GM18517 (cell line): ENCODE data around the gene GUCD1.
A peak's percentile ranks its signal among the peaks of the same experiment; 100 is the strongest.
"Not testable (repeated sequence)": the region's sequence is repeated elsewhere in the genome, so short reads cannot be mapped to it uniquely, and the experiment has no call there.

Experiments used
- ATAC-seq: cut with Tn5 transposase; IDR thresholded peaks from one replicate; pipeline ENCODE4 v1.9.1; 2021; ENCODE audit warnings: mild to moderate bottlenecking, moderate library complexity; ENCODE audit not compliant: unreplicated experiment

Gene GUCD1

DNA sequence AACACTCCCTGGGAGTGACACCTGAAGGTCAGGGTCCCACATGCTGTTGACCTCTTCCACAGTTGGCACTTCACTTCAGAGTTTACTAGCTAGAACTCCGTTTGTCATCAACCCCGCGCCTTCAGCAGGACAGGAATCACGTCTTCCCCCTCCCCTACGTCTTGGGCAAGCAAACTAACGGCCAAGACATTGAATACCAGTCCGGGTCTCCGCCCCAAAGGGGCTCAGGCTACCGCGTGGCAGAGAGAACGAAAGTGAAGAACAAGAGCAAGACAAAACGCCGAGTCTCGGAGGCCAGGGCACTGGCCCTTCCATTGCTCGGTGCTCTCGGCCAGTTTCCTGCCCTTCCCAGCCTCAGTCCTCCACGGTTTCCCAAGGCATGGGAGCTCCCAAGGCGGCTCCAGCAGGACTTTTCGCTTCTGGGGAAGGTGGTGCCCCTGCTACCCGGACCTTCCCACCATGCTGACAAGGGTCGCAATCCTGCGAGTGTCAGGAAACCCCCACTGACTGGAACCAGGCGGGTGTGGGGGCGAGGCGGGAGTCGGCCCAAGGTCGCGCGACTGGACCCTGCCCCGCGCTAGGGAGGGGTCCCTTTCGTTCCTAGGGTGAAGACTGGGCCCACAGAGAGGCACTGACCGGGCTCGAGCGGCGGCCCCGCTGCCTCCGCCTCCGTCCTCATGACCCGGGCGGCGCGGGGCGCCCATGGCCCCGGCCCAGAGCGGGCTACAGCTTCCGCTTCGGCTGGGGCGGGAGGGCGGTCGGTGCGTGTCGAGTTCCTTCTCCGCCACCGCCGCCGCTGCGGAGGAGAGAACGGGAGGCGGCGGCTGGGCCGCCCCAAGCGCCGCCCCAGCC lies at the start of gene GUCD1:
TSS of gene GUCD1 (minus strand) at position 826 of the 852 bp plus-strand sequence. CDS start at position 679, 147 bp downstream.
- peak; percentile 14 for ATAC-seq

- ATAC-seq, result not testable (repeated sequence)
Measured at GRCh38 chr22:24603770-24604629, 49.1 kb upstream of the GUCD1 start.

DNA sequence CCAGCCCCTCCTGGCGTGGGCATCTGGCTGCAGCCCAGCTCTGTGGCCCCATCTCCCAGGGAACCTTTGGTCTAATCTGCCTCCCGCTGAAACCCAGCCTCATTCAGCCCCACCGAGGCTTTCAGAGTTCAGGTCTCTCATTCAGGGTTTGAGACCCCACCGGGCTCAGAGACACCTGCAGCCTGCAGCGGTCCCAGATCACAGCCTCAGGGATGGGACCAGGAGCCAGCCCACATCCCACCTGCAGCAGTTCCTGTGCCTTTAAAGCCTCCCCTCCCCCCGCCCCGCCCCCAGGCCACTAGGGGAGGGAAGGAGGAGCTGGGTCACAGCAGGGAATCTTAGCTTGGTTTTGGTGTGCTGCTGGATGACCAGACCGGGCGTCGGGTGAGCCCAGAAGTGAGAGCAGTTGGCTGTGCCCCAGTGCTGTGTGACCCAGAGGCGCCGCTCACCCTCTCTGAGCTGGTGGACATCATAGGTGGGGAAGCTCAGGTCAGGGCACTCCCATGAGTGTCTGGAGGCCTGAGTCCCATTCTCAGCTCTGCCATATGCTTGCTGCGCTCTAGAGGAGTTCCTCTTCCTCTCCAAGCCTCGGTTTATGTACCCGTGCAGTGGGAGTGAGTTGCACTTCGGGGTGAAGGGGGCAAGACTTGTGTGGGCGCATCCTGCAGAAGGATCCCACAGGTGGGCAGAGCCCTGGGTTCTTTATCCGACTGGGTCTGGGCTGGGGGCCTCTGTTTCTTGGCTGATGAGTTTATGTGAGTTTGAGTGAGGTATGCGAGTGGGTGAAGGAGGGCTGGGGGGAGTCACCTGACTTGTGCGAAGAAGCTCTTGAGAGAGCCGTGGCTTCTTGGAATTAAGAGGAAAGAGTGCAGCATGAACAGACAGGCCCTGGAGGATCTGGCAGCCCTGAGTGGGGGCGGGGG lies 48.2 kb upstream of the GUCD1 start, which contains the start of gene GGT1:
TSS of gene GGT1 (plus strand) at position 347 of the 923 bp plus-strand sequence. CDS start 7,889 bp downstream, outside the sequence.
- ATAC-seq, result not testable (repeated sequence)

DNA sequence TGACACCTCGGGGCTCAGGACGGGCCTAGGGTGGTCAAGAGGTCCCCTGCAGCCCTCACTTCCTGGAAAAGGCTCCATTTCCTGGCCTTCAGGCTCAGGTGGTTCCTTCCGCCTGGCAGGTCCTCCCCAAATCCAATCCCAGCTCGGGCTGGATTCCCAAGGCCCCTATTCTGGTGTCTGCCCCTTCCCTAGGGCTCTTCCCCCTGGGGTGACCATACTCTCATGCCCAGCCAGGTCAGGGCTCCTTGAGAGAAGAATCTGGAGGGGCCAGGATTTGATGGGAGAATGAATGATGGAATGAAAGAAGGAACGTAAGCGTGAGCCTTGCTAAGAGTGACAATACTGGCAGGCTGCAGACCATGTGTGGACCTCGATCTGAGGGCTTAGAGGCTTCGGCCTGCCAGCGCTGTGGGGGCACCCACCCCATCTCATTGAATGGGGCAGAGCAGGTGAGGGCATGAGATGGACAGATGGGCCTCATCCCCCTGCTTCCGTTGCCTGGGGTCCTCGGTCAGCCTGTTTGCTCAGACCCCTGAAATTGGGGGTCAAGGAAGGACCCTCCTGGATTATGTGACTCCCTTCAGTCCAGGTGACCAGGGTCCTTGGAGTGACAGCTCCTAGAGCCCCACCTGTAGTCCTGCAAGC lies 47.3 kb upstream of the GUCD1 start:
- ATAC-seq, result not testable (repeated sequence)

GRCh38 chr22:24601217-24602104 lies 46.5 kb upstream of the GUCD1 start:
- ATAC-seq, result no peak

DNA sequence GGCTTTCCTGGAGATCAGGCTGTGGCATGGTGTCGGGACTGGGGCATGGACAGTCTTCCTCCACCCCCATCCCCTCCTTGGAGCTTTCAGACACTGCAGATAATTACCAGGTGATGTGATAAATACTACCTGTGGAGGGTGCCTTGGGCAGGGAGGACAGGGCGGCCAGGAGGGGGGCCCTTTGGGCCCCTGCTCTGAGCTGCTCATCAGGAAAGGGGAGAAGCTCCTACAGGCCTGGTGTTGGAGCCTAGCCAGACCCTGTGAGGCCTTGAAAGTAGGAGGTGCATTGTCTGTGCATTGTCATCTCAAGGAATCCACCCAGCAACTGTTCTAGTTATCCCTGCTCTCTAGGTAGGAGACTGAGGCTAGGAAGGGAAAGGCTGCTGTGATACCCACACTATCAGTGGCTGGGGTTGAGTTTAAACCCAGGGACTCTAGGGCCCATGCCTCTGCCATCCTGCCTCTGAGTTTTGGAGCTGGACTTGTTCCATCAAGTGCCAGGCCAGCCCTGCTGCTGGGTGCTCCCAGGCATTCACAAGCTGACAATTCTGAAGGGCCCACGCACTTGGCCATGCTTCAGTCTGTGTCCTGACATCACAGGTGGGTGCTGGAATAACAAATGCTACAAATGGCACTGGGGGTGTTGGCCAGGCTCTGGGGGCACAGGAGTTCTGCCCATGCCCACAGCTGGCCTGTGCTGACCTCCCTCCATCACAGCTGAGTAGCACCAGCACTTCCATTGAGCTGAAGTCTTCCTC lies 45.2 kb upstream of the GUCD1 start:
- ATAC-seq, result not testable (repeated sequence)

DNA sequence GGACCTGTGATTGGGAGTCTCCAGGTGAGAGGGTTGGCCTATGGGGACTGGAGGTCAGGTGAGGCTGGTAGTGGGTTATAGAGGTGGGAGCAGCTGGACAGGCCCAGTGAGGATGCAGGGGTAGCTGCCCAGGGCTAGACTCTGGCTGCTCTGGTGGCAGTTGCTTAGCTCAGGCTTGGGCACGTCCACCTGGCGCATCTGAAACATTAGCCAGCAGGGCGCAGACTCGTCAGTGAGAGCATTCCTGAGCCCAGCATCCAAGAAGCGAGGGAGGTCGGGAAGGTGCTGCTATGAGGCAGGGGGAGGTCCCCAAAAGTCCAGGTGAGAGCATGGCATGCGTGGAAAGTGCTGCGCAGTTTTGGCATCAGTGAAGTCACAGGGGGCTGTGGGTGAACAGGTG lies 44.6 kb upstream of the GUCD1 start:
- no peak for ATAC-seq

DNA sequence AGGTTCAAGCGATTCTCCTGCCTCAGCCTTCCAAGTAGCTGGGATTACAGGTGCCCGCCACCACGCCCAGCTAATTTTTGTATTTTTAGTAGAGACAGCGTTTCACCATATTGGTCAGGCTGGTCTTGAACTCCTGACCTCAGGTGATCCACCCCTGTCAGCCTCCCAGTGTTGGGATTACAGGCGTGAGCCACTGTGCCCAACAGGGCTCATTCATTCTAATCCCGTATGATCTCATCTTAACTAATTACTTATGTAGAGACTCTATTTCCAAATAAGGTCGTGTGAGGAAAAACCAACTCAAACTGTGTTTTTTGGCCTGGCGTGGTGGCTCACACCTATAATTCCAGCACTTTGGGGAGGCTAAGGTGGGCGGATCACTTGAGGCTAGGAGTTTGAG lies 42.1 kb upstream of the GUCD1 start:
- ATAC-seq, result not testable (repeated sequence)

DNA sequence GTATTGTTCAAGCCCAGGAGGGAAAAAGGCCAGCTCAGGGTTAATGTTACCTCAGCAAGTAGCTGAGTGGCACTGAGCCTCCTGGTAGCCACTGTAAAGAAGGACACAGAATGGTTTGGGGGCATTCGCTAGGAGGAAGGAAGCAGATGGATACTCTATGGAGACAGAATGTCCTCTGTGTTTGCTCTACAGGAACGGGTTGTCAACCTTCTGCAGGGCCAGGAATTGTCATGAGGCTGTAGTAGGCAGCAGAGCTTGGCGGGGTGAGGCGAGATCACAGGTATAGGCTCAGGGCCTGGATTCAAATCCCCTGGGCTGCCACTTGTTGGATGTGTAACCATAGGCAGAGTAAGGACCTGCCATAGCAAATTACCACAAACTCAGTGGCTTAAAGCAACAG lies 40.9 kb upstream of the GUCD1 start:
- no peak for ATAC-seq

DNA sequence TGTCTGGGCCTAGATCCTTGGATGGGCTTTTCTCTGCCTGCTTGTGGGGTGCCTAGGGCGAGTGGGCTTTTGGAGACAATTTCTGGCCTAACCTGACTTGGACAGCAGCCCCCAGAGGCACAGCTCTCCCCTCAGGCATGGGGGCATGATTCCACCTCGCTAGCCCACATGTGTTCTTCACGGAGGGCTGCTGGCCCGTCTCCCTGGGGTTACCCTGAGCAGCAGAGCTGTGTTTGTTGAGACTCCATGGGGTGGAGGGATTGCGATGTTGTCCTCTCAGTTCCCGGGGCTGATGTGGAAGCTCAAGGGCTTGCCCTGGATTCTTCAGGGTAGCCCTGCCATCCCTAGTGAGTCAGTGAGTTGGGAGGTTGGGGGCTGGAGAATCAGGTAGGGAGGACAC lies 40.3 kb upstream of the GUCD1 start:
- no peak for ATAC-seq

DNA sequence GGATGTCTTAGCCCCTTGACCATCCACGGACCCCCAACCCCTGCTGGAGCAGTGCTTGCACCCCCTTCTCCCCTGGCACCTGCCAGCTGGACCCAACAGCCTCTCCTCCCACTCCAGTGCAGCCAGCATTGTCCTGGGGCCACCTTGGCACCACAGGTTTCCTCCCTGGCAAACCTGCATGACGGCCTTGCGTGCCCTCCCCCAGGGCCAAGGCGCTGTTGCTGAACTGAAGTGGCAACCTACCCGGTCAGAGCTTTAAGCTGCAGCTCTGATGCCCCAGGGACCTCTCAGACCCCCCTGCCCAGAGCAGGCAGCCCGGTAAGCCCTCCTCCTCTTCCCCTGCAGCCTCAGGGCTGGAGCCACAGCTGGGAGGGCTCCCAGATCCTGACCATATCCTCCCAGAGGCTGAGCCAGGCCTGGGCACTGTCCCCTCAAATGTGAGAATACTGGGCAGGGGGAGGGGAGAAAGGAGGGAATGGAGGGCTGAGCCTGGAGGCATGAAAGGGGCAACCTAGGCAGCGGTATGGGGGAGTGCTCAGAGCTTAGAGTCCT lies 39.7 kb upstream of the GUCD1 start:
- no peak for ATAC-seq

DNA sequence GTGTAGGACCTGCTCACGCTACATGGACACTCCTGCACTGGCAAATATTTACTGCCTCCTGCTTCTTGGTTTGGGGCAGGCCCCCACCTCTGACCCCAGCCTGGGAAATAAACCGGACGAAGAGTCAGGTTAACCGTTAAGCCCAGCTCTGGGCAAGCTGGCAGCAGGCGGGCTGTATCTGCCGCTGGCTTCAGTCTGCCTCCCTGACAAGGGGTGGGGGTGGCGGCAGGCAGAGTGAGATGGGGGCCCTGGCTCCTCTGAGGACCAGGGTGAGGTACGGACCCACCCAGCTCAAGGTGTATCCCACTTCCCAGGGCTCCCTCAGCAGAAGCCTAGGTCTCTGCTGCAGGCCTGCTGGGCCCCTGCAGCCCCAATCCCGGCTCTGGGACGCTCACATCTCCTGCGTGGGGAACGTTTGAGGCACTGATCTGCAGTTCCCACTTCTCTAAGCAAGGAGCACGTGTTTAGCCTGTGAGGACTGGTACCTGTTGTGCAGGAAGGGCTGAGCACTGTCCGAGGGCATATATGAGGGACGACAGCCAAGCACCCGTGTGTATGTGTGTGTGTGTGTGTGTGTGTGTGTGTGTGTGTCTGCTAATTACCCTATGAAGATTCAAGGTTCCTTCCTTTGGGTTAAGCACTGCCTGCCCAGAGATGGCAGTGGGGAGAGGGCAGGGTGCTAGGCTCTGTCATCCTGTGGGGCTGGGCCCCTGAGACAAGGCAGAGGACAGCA lies 39.1 kb upstream of the GUCD1 start:
- ATAC-seq, result no peak

GRCh38 chr22:24593559-24593835 lies 38.6 kb upstream of the GUCD1 start:
- not testable (repeated sequence) for ATAC-seq

DNA sequence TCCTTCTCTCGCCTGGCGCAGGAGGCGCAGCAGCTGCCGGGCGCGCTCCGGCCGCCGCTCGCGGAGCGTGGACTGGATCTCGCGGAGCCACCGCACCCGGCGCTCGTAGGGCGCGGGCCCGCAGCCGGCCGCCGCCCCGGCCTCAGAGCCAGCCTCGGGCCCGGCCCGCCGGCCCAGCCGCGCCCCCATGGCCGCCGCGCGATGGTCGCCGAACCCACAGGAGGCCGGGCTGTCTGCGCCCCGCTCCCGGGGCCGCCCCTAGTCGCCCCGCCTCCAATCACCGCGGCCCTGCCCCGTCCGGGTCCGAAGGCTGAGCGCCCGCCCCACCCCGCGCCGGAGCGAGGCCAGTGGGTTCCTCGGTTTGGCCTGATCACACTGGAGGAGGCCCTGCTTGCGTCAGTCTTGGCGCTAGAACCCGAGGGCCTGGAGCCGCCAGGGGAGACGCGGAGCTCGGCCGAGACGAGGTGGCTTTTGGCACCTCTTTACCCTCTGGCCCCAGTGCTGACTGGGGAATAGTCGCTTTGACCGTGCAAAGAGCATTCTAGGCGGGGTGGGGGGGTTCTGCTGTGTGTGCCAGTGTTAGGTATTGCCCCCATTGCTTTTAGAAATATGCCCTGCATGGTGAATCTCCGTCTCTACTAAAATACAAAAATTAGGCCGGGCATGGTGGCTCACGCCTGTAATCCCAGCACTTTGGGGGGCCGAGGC lies 38.1 kb upstream of the GUCD1 start, which contains the start of gene LRRC75B:
TSS of gene LRRC75B (minus strand) at position 223 of the 708 bp plus-strand sequence. CDS start at position 189, 34 bp downstream.
- no peak for ATAC-seq

- ATAC-seq, result no peak
Measured at GRCh38 chr22:24592058-24592850, 37.3 kb upstream of the GUCD1 start.

DNA sequence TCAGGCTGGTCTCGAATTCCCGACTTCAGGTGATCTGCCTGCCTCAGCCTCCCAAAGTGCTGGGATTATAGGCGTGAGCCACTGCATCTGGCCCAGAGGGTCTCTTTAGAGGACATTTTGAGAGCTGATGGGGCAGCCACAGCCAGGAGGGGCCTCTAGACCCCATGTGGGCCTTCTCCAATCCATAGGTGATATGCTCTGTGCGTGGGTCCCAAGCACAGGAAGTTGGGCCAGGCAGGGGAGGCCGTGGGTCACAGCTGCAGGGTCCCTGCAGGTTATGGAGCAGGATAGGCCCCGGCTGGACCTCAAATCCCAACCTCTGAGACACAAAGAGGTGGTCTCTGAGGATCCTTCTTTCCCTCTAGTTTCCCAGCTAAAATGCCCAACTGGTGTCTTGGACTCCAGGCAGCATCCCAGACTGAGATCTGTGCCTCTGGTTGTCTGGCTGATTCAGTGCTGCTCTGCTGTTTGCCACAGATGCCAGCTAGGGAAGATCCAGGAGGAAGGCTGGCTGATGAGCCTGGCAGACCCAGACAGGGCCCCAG lies 36.4 kb upstream of the GUCD1 start:
- ATAC-seq, result no peak
